Measurements from ENCODE around the gene CCDC34. TPM values are rescaled to one million over a fixed set of nuclear protein-coding genes. Genes with fewer than 3 reads are reported as not detected.
A peak's percentile ranks its signal among the peaks of the same experiment; 100 is the strongest.

Gene CCDC34
- total RNA-seq, 1 donor from 2014 or later, result 4.8 TPM

GRCh38 chr11:27383645-27384044 lies 20.6 kb upstream of the CCDC34 start:
- no peaks in the 10 kb centered on the region for H3K9me3 Mint-ChIP-seq (ENCODE audit: unreplicated experiment)
- peak overlapping the region; percentile 63 for H3K27ac Mint-ChIP-seq (ENCODE audit: unreplicated experiment)
- DNase-seq (ENCODE audit: extremely low spot score, unreplicated experiment), result no peak
- TF ChIP-seq, protein P1, sequence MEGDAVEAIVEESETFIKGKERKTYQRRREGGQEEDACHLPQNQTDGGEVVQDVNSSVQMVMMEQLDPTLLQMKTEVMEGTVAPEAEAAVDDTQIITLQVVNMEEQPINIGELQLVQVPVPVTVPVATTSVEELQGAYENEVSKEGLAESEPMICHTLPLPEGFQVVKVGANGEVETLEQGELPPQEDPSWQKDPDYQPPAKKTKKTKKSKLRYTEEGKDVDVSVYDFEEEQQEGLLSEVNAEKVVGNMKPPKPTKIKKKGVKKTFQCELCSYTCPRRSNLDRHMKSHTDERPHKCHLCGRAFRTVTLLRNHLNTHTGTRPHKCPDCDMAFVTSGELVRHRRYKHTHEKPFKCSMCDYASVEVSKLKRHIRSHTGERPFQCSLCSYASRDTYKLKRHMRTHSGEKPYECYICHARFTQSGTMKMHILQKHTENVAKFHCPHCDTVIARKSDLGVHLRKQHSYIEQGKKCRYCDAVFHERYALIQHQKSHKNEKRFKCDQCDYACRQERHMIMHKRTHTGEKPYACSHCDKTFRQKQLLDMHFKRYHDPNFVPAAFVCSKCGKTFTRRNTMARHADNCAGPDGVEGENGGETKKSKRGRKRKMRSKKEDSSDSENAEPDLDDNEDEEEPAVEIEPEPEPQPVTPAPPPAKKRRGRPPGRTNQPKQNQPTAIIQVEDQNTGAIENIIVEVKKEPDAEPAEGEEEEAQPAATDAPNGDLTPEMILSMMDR (IDR thresholded peaks at IDR 0.05), result peak; percentile 53
- peak overlapping the region; percentile 41 for H3K4me3 Mint-ChIP-seq (ENCODE audit: unreplicated experiment)
- H3K36me3 Mint-ChIP-seq (ENCODE audit: unreplicated experiment), result peaks cover 37% of the 10 kb centered on the region
- no peaks in the 10 kb centered on the region for H3K27me3 Mint-ChIP-seq (ENCODE audit: unreplicated experiment)
- H3K4me1 Mint-ChIP-seq (ENCODE audit: unreplicated experiment), result peaks cover 54% of the 10 kb centered on the region

DNA sequence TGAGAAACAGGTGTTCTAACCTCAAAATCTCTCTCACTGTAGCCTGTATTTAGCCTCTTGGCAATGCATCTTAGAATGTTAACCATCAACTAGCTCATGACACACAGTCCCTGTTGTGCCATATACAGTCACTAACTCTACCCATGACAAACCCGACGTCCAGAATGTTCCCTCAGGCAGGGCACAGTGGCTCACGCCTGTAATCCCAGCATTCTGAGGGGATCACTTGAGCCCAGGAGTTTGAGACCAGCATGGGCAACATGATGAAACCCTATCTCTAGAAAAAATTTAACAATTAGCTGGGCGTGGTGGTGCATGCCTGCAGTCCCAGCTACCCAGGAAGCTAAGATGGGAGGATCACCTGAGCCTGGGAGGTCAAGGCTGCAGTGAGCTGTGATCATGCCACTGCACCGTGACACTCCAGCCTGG lies 18.2 kb upstream of the CCDC34 start:
- no peak for DNase-seq (ENCODE audit: extremely low spot score, unreplicated experiment)
- H3K27me3 Mint-ChIP-seq (ENCODE audit: unreplicated experiment), result no peaks in the 10 kb centered on the region
- H3K4me1 Mint-ChIP-seq (ENCODE audit: unreplicated experiment), result peaks cover 36% of the 10 kb centered on the region
- H3K36me3 Mint-ChIP-seq (ENCODE audit: unreplicated experiment), result peaks cover 47% of the 10 kb centered on the region
- no peaks in the 10 kb centered on the region for H3K9me3 Mint-ChIP-seq (ENCODE audit: unreplicated experiment)
- no peak overlapping the region for H3K4me3 Mint-ChIP-seq (ENCODE audit: unreplicated experiment)
- no peak overlapping the region for H3K27ac Mint-ChIP-seq (ENCODE audit: unreplicated experiment)
- TF ChIP-seq, protein P1 (IDR thresholded peaks at IDR 0.05), result no peak

DNA sequence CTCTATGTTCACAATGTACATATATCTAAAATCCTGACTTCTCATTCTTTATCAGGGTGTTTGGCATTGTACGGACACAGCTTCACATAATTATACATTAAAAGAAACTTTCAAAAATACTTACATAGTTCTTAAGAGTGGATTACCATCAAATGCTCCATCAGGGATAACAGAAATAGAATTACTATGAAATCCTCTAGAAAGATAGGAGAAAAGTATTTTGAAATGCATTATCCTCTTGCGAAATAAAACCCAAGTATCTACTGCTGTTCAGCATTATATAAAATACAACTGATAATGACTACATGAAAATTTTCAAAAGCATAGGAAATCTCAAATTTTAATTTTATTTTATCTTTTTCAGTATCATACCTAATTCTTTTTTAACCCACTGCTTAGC lies 17.8 kb upstream of the CCDC34 start:
- no peak overlapping the region for H3K27ac Mint-ChIP-seq (ENCODE audit: unreplicated experiment)
- no peaks in the 10 kb centered on the region for H3K9me3 Mint-ChIP-seq (ENCODE audit: unreplicated experiment)
- no peak overlapping the region for H3K4me3 Mint-ChIP-seq (ENCODE audit: unreplicated experiment)
- peaks cover 49% of the 10 kb centered on the region for H3K36me3 Mint-ChIP-seq (ENCODE audit: unreplicated experiment)
- H3K4me1 Mint-ChIP-seq (ENCODE audit: unreplicated experiment), result peaks cover 32% of the 10 kb centered on the region
- TF ChIP-seq, protein P1 (IDR thresholded peaks at IDR 0.05), result no peak
- no peak for DNase-seq (ENCODE audit: extremely low spot score, unreplicated experiment)
- H3K27me3 Mint-ChIP-seq (ENCODE audit: unreplicated experiment), result no peaks in the 10 kb centered on the region

GRCh38 chr11:27379449-27379848 lies 16.4 kb upstream of the CCDC34 start:
- Mint-ChIP-seq H3K27me3 (ENCODE audit: unreplicated experiment) (no peaks in the 10 kb centered on the region), H3K9me3 (ENCODE audit: unreplicated experiment) (no peaks in the 10 kb centered on the region), H3K36me3 (ENCODE audit: unreplicated experiment) (peaks cover 49% of the 10 kb centered on the region), H3K27ac (ENCODE audit: unreplicated experiment) (no peak overlapping the region), H3K4me3 (ENCODE audit: unreplicated experiment) (no peak overlapping the region), H3K4me1 (ENCODE audit: unreplicated experiment) (peaks cover 18% of the 10 kb centered on the region)
- TF ChIP-seq, protein P1 (IDR thresholded peaks at IDR 0.05), result no peak
- no peak for DNase-seq (ENCODE audit: extremely low spot score, unreplicated experiment)

DNA sequence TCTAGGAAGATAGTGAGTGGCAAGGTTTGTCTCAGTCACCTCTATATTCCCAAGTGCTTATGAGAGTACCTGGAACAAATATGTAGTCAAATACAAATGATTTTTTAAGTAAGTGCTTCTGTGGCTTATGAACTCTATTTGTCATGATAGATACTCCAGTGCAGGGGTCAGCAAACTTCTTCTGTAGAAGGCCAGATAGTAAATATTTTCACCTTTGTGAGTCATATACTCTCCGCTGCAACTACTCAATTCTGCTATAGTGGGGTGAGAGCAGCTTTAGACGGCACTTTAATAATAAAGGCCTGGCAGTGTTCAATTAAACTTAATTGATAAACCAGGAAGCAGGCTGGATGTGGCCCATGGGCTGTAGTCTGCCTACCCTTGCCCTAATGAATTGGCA lies 12.4 kb upstream of the CCDC34 start:
- Mint-ChIP-seq H3K4me1 (ENCODE audit: unreplicated experiment) (no peaks in the 10 kb centered on the region), H3K4me3 (ENCODE audit: unreplicated experiment) (no peak overlapping the region), H3K27ac (ENCODE audit: unreplicated experiment) (no peak overlapping the region), H3K9me3 (ENCODE audit: unreplicated experiment) (no peaks in the 10 kb centered on the region), H3K36me3 (ENCODE audit: unreplicated experiment) (peaks cover 38% of the 10 kb centered on the region), H3K27me3 (ENCODE audit: unreplicated experiment) (no peaks in the 10 kb centered on the region)
- no peak for DNase-seq (ENCODE audit: extremely low spot score, unreplicated experiment)
- TF ChIP-seq, protein P1 (IDR thresholded peaks at IDR 0.05), result no peak
